HFFc6 (cell line): ENCODE data around the gene MAGEB18. TPM values are rescaled to one million over a fixed set of nuclear protein-coding genes. Genes with fewer than 3 reads are reported as not detected.

Experiments used
- DNase-seq: peaks from one replicate; pipeline ENCODE4 v3.0.0-alpha.2; 2018
- H3K27ac Mint-ChIP-seq: 2 replicates; pipeline ENCODE4 v1.8.0; 2020; ENCODE audit warnings: mild to moderate bottlenecking, mixed read lengths
- H3K27me3 Mint-ChIP-seq: 2 replicates; pipeline ENCODE4 v1.8.0; 2021; ENCODE audit warnings: mild to moderate bottlenecking, moderate library complexity, mixed read lengths; ENCODE audit not compliant: insufficient read depth
- H3K36me3 Mint-ChIP-seq: 2 replicates; pipeline ENCODE4 v1.8.0; 2021; ENCODE audit warnings: low read depth, mixed read lengths
- H3K4me1 Mint-ChIP-seq: 2 replicates; pipeline ENCODE4 v1.8.0; 2020; ENCODE audit warnings: low read depth, mixed read lengths
- H3K4me3 Mint-ChIP-seq: 2 replicates; pipeline ENCODE4 v1.8.0; 2020; ENCODE audit warnings: mild to moderate bottlenecking, moderate library complexity, mixed read lengths
- H3K9me3 Mint-ChIP-seq: 2 replicates; pipeline ENCODE4 v1.8.0; 2020; ENCODE audit warnings: mild to moderate bottlenecking, mixed read lengths
- CTCF ChIP-seq: fragments of 200-600 bp; sonication (generic); IDR thresholded peaks from 2 replicates; pipeline ENCODE4 v1.5.0; 2021; ENCODE audit warnings: antibody characterized with exemption, mild to moderate bottlenecking
- long read RNA-seq: library from polyadenylated mRNA; unstranded; transcript quantifications from one replicate; pipeline ENCODE4 v2.0.0, GENCODE V29; 2019
- total RNA-seq, 6 experiments: library from RNA; stranded (reverse); fragmentation: NEBNext Ultra II Directional; extraction: Animal tissue kit (Norgen Biotek cat#: 25700); gene quantifications; 2 replicates in 1 of 6; 3 replicates in 5 of 6; pipeline ENCODE4 v1.2.3, GENCODE V29; 2021

MAGEB18 gene
- not detected for total RNA-seq
- long read RNA-seq = 0 reads

- TF ChIP-seq CTCF = no peak
- DNase-seq = no peak
- no peaks in the 10 kb centered on the region for H3K36me3 Mint-ChIP-seq
- H3K27me3 Mint-ChIP-seq = no peaks in the 10 kb centered on the region
- no peak within 1 kb of the TSS for H3K4me3 Mint-ChIP-seq
- H3K9me3 Mint-ChIP-seq = peaks cover 16% of the 10 kb centered on the region
- no peak within 1 kb of the TSS for H3K27ac Mint-ChIP-seq
- no peaks in the 10 kb centered on the region for H3K4me1 Mint-ChIP-seq
Observed at GRCh38 chrX:26138274-26138673, at the start of gene MAGEB18. Gene MAGEB18 (plus strand): TSS chrX:26138343. CDS start chrX:26138986, 643 bp downstream.

DNA sequence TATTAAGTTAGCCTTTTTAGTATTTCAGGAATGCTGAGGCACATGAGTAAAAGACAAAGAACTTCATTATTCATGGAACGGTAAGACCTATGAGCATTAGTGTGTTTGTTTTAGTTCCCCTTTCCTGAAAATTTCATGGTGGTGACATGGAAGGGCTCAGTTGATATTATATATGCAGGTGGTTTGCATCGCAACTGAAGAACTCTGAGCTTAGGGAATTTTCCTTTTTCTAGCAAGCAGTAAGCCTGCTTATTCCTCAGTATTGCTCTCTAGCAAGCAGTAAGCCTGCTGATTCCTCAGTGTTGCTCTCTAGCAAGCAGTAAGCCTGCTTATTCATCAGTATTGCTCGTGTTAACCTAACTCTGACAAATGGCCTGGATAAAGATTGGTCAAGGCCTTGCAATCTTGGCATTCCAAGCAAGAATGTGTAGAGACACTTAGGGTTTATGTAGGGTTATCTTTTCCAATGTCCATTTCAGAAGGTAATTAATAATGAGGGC is 37.7 kb upstream of the MAGEB18 start:
- Mint-ChIP-seq H3K27ac (no peak overlapping the region), H3K27me3 (no peaks in the 10 kb centered on the region), H3K9me3 (no peaks in the 10 kb centered on the region), H3K4me3 (no peak overlapping the region), H3K36me3 (no peaks in the 10 kb centered on the region), H3K4me1 (no peaks in the 10 kb centered on the region)
- no peak for TF ChIP-seq CTCF
- no peak for DNase-seq

GRCh38 chrX:26109142-26109541 is 29.0 kb upstream of the MAGEB18 start:
- H3K27ac Mint-ChIP-seq = no peak overlapping the region
- H3K27me3 Mint-ChIP-seq = no peaks in the 10 kb centered on the region
- TF ChIP-seq CTCF = no peak
- DNase-seq = no peak
- H3K36me3 Mint-ChIP-seq = no peaks in the 10 kb centered on the region
- H3K4me1 Mint-ChIP-seq = no peaks in the 10 kb centered on the region
- no peaks in the 10 kb centered on the region; the same call in 1 of the 2 replicates for H3K9me3 Mint-ChIP-seq
- H3K4me3 Mint-ChIP-seq = no peak overlapping the region

DNA sequence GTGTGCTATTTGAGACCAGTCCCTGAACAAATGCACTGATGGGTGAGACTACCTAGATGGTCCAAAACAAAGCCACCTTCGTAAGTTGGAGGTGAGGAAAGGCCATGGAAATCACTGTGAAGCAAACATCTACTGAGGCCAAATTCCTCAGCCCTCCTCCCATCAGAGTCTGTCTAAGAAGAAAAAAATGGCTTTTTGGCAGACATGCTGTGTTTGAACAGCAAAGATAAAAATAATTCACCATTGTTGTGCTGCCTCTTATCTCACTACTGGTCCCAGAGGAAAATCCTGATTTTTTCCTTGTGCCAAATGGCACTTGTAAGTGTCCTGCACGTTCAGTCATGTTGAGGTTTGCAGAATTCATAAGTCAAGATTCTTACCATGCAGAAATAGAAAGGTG is 7.9 kb downstream of the MAGEB18 start:
- Mint-ChIP-seq H3K4me3 (no peak overlapping the region), H3K9me3 (peaks cover 12% of the 10 kb centered on the region; the same call in 1 of the 2 replicates), H3K27me3 (no peaks in the 10 kb centered on the region), H3K27ac (no peak overlapping the region), H3K4me1 (no peaks in the 10 kb centered on the region), H3K36me3 (no peaks in the 10 kb centered on the region)
- TF ChIP-seq CTCF = no peak
- DNase-seq = no peak

GRCh38 chrX:26160301-26160700 is 22.2 kb downstream of the MAGEB18 start, which contains the start of gene MAGEB6B:
Gene MAGEB6B (plus strand): TSS chrX:26160601. CDS start chrX:26160601, 0 bp downstream.
- DNase-seq = no peak
- no peaks in the 10 kb centered on the region for H3K9me3 Mint-ChIP-seq
- H3K4me3 Mint-ChIP-seq = no peak within 1 kb of the TSS
- no peaks in the 10 kb centered on the region for H3K4me1 Mint-ChIP-seq
- no peak for TF ChIP-seq CTCF
- no peak within 1 kb of the TSS for H3K27ac Mint-ChIP-seq
- no peaks in the 10 kb centered on the region; the same call in 1 of the 2 replicates for H3K36me3 Mint-ChIP-seq
- no peaks in the 10 kb centered on the region for H3K27me3 Mint-ChIP-seq

Other genes with a start within 250 kb of the MAGEB18 start
- gene MAGEB6B, start 22.3 kb downstream of the MAGEB18 start, total RNA-seq = not detected
- not detected for gene MAGEB6, start 54.1 kb downstream of the MAGEB18 start, total RNA-seq
- gene MAGEB5, start 77.8 kb downstream of the MAGEB18 start, total RNA-seq = not detected